Duodenal mucosa (tissue), 2 donors: ENCODE measurements around the gene NAV2.

Experiments
- H3K27ac ChIP-seq: one replicate; pipeline ENCODE4 v1.7.0; 2013; ENCODE audit warnings: low read depth, low read length
- H3K27me3 ChIP-seq, 2 donors: one replicate each; pipeline ENCODE4 v1.7.0; 2013; ENCODE audit warnings: low read length in 2 of 2, control low read depth in 1 of 2; ENCODE audit not compliant: insufficient read depth in 2 of 2, control insufficient read depth in 1 of 2
- H3K36me3 ChIP-seq, 2 donors: one replicate each; pipeline ENCODE4 v1.7.0; 2013; ENCODE audit warnings: low read length in 2 of 2, control low read depth in 1 of 2; ENCODE audit not compliant: insufficient read depth in 2 of 2, control insufficient read depth in 1 of 2
- H3K4me1 ChIP-seq, 2 donors: one replicate each; pipeline ENCODE4 v1.7.0; 2013; ENCODE audit warnings: low read length in 2 of 2, control low read depth in 1 of 2; ENCODE audit not compliant: insufficient read depth in 2 of 2, control insufficient read depth in 1 of 2
- H3K4me3 ChIP-seq, 2 donors: one replicate each; pipeline ENCODE4 v1.7.0; 2013; ENCODE audit warnings: low read length in 2 of 2, low read depth in 1 of 2
- H3K9ac ChIP-seq, 2 donors: one replicate each; pipeline ENCODE4 v1.7.0; 2013; ENCODE audit warnings: low read length in 2 of 2, low read depth in 1 of 2
- H3K9me3 ChIP-seq, 2 donors: one replicate each; pipeline ENCODE4 v1.7.0; 2013; ENCODE audit warnings: low read length in 2 of 2, control low read depth in 1 of 2; ENCODE audit not compliant: control insufficient read depth in 1 of 2

Gene NAV2

DNA sequence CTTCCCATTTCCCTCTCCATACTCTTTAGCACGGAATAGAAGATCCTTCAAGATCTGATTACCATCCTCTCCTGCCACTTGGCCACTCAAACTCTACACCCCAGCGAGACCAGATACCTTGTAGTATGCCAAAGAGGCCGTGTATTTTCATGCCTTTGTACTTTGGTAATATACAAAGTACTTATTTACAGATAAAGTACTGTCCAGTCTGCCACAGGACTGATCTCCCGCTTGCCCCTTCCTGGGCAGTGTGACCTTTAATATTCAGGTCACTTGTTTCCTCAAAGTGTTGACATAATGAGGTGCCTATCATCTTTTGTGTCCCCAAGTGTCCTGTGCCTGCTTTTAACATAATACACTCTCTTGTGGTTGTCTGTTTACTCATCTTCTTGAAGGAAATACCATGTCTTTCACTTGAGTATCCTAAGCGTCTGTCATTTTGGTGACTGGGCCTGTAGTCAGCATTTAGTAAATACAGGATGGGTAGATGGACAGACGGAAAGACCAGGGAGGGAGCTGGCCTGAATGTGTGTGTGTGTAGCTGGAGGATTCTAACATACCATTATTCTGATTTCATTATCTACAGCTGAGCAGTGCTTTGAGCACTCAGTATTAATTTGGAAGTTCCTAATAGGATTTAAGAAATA lies 137.4 kb downstream of the NAV2 start:
- H3K9me3 ChIP-seq = no peaks in the 10 kb centered on the region
- no peak overlapping the region for H3K27ac ChIP-seq
- H3K4me3 ChIP-seq = no peak overlapping the region

DNA sequence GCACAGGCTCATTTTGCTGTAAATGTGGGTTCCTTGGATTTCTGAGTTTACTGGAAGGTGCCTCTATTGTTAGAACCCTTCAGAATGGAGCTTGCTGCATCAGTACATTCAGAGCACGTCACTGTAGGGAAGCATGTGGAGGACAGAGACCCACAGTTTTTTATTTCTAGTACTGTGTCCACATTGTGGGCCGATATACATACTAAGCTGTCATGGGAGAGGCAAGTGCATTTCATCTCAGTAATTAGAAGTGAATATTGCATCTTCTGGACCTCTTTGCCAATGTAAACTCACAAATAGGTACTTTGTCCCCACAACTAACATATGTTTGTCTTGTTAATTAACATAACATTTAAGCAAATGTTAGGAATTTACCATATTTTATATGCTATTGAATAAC lies 139.7 kb downstream of the NAV2 start:
- Histone ChIP-seq H3K27me3 (no peaks in the 10 kb centered on the region), H3K9me3 (no peaks in the 10 kb centered on the region), H3K36me3 (no peaks in the 10 kb centered on the region), H3K4me1 (no peaks in the 10 kb centered on the region), H3K9ac (no peak overlapping the region), H3K4me3 (no peak overlapping the region), H3K27ac (no peak overlapping the region)

More for the DNA sequence above, 137.4 kb downstream of the NAV2 start:
- Histone ChIP-seq H3K9ac (no peak overlapping the region), H3K36me3 (peaks cover 0 to 7% of the 10 kb centered on the region in 2 donors), H3K4me1 (peaks cover 0 to 4% of the 10 kb centered on the region in 2 donors), H3K27me3 (no peaks in the 10 kb centered on the region)

DNA sequence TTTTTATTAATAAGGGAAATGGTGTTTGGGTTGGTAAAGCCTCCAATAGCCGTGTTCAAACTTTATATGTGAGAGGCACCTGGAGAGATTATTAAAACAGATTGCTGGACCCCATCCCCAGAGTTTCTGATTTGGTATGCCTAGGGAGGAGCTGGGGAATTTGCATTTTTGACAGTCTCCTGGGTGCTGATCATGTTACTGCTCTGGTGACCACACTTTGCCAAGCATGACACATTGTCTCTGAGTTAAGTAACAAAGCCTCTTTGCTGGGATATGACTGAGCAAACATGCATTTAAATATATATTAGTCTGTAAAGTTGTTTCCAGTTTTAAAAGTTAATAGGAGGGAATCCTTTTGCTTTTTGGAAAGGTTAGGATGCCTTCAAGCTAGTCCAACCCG lies 140.4 kb downstream of the NAV2 start:
- H3K36me3 ChIP-seq = no peaks in the 10 kb centered on the region
- no peak overlapping the region for H3K4me3 ChIP-seq
- H3K9me3 ChIP-seq = no peaks in the 10 kb centered on the region
- no peaks in the 10 kb centered on the region for H3K4me1 ChIP-seq
- H3K27ac ChIP-seq = no peak overlapping the region
- no peaks in the 10 kb centered on the region for H3K27me3 ChIP-seq
- H3K9ac ChIP-seq = no peak overlapping the region

DNA sequence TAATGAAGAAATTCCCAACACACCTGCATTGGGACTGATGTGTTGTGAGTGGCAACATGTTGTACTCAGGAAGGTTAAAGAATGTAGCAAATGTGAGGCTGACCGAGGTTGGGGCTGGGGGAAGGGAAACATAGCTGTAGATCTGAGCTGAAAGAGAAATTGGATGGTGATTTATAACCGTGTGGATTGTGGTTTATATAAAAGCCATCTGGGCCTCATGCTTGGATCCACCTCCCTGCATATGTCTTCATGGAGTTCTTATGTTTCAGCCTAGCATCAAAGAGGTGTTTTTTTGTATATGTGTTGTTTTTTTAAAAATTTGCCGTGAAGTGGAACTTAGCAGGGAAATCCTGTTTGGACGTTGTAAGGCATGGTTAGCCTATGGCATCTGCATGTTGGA lies 141.3 kb downstream of the NAV2 start:
- Histone ChIP-seq H3K4me3 (no peak overlapping the region), H3K9me3 (no peaks in the 10 kb centered on the region), H3K27me3 (no peaks in the 10 kb centered on the region), H3K9ac (no peak overlapping the region), H3K4me1 (no peaks in the 10 kb centered on the region), H3K36me3 (no peaks in the 10 kb centered on the region), H3K27ac (no peak overlapping the region)

DNA sequence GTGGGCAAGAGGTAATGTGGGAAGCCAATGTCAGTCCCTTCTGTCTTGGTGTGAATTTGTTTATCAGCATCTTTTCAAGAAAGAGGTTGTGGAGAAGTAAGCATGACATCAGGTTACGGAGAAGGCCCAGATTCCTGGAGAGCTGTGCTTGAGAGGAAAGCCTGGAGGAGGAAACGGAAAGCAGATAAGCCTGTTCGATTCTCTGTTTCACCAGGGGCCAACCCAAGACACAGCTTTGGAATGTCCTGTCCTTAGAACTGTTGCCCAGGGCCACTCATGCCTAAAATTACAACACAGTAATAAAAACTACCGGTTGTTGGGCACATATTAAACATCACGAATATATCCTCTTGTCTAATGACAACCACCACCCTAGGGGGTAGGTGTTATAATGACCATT lies 148.5 kb downstream of the NAV2 start:
- H3K4me1 ChIP-seq = peaks cover 17 to 19% of the 10 kb centered on the region in 2 donors
- H3K27ac ChIP-seq = no peak overlapping the region

DNA sequence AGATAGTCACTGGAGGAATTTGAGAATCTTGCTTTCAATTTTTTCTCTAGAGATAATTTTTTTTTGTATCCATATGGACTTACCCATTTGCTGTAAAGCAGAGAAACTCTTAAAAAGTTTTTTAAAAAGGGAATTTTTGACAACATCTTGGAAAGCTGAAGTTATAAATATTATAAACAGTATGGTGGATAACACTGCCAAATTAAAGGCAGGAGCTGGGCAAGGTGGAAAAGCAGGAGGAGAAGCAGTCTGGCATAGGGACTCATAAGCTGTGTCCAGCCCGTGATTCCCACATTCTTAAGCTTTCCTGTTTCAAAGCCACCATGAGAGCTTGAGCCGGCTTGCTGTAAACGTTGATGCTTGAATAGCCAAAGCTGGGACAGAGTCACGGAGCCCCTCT lies 149.5 kb downstream of the NAV2 start:
- Histone ChIP-seq H3K4me3 (no peak overlapping the region), H3K36me3 (no peaks in the 10 kb centered on the region), H3K4me1 (peaks cover 17 to 19% of the 10 kb centered on the region in 2 donors), H3K27ac (no peak overlapping the region), H3K9me3 (no peaks in the 10 kb centered on the region), H3K9ac (no peak overlapping the region), H3K27me3 (no peaks in the 10 kb centered on the region)

More for the DNA sequence above, 148.5 kb downstream of the NAV2 start:
- Histone ChIP-seq H3K9ac (no peak overlapping the region), H3K4me3 (no peak overlapping the region), H3K36me3 (no peaks in the 10 kb centered on the region), H3K9me3 (no peaks in the 10 kb centered on the region), H3K27me3 (no peaks in the 10 kb centered on the region)

DNA sequence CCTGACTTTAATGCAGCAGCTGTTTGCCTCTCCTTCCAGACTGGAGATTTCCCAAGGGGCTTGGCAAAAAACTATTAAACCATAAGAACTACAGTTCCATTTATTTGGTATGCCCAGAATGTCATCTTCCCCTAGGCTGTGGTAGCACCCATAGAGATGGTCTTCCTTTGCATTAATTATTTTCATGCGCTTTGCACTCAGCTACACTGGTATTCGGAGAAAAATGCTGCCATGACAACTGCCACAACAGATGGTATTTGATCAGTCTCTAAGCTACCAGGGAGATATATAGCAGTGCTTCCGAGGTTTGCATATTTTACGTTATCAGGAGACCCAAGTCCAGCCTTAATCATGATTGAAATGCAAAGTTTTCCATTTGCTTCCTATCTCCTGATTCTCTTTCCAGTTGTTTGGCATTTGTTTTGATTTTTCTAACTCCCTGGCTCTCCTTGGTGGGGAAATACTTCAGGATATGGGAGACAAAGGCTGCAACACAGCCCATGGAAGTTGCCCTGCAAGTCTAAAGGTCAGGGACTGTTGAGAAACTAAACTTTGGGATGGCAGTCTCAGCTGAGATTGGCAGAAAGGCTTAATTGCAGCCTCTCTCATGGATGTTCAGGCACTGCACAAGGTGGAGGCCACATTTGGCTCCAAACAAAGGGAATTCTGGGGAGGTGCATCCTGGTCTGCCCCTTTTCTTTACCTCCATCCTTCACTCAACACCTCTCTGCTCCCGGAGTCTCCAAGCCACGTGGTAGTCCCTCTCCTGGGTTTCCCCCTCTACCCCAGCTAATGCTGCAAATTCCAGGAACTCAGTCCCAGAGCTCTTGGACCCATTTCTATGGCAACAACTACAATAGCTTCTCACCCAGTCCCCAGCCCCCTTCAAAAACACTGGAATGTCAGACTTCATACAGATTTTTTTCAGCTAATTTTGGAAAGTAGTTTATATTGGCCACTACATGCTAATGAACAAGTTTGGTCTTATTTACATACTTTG lies 151.8 kb downstream of the NAV2 start:
- H3K27ac ChIP-seq = no peak overlapping the region
- peaks cover 17 to 19% of the 10 kb centered on the region in 2 donors for H3K4me1 ChIP-seq
- H3K4me3 ChIP-seq = no peak overlapping the region
- no peaks in the 10 kb centered on the region for H3K27me3 ChIP-seq
- H3K9me3 ChIP-seq = no peaks in the 10 kb centered on the region
- no peak overlapping the region for H3K9ac ChIP-seq
- peaks cover 0 to under 1% of the 10 kb centered on the region in 2 donors for H3K36me3 ChIP-seq

DNA sequence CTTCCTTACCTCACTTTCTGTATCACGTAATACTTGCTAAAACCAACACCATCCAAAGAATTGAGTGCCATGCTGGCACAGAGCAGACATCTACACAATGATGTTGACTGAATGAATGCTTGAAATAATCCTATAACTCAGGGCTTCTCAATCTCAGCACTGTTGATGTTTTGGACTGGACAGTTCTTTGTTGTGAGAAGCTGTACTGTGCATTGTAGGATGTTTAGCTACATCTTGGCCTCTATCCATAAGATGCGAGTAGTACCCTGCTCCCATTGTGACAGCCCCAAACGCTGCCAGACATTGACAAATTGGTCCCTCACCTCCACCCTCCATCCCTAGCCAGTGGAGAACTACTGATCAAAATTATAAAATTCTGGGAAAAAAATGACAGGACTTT lies 153.4 kb downstream of the NAV2 start:
- Histone ChIP-seq H3K9ac (no peak overlapping the region), H3K4me1 (peaks cover 17 to 19% of the 10 kb centered on the region in 2 donors), H3K9me3 (no peaks in the 10 kb centered on the region), H3K27ac (no peak overlapping the region), H3K36me3 (peaks cover 0 to 9% of the 10 kb centered on the region in 2 donors), H3K27me3 (no peaks in the 10 kb centered on the region), H3K4me3 (no peak overlapping the region)

DNA sequence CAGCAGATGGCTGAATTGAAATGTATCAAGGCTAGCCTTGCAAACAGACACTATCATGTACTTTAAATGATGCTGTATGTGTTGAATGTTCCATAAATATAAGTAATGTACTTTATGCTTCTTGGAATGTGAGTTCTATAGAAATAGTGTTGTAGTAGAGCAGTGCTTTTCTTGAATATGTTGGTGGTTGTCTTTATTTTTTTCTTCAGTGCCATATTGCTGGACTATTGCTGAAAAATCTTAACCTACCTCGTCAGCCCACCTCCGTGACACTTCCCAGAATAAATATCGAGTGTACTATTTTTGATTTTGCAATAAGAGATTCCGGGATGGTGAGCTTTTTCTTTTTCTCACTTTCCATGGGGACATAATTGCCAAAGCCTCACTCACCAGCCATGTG lies 153.9 kb downstream of the NAV2 start:
- no peak overlapping the region for H3K4me3 ChIP-seq
- no peaks in the 10 kb centered on the region for H3K9me3 ChIP-seq
- H3K4me1 ChIP-seq = peaks cover 17 to 19% of the 10 kb centered on the region in 2 donors
- H3K27ac ChIP-seq = no peak overlapping the region
- H3K27me3 ChIP-seq = no peaks in the 10 kb centered on the region
- H3K9ac ChIP-seq = no peak overlapping the region
- peaks cover 0 to 9% of the 10 kb centered on the region in 2 donors for H3K36me3 ChIP-seq

DNA sequence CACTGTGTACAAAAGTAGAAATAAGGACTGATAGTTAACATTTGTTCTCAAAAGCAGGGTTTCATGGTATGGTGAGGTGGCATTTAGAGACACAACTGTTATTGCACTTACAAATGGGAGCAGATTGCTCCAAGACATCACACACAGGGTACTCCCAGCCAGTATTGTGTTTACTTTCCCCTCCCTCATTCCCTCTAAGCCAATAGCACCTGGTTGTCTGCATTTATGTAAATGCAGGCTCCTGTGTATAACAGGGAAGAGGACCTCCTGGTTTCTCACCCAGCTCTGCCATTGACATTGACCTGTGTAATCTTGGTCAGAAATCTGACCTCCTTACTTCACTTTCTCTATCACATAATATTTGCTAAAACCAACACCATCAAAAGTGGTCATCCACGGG lies 154.4 kb downstream of the NAV2 start:
- H3K27ac ChIP-seq = no peak overlapping the region
- H3K4me3 ChIP-seq = no peak overlapping the region
- H3K9me3 ChIP-seq = no peaks in the 10 kb centered on the region
- peaks cover 0 to 9% of the 10 kb centered on the region in 2 donors for H3K36me3 ChIP-seq
- H3K27me3 ChIP-seq = no peaks in the 10 kb centered on the region
- peaks cover 17 to 19% of the 10 kb centered on the region in 2 donors for H3K4me1 ChIP-seq
- H3K9ac ChIP-seq = no peak overlapping the region
